Measurements from ENCODE around the gene TRIM47. TPM values are rescaled to one million over a fixed set of nuclear protein-coding genes. Genes with fewer than 3 reads are reported as not detected.

TRIM47 gene
- total and polyA plus RNA-seq, 2 of the 13 experiments (the other 11 are each of a cell fraction or from before 2014, with no cell fraction given): 33.5 to 82.0 TPM

DNA sequence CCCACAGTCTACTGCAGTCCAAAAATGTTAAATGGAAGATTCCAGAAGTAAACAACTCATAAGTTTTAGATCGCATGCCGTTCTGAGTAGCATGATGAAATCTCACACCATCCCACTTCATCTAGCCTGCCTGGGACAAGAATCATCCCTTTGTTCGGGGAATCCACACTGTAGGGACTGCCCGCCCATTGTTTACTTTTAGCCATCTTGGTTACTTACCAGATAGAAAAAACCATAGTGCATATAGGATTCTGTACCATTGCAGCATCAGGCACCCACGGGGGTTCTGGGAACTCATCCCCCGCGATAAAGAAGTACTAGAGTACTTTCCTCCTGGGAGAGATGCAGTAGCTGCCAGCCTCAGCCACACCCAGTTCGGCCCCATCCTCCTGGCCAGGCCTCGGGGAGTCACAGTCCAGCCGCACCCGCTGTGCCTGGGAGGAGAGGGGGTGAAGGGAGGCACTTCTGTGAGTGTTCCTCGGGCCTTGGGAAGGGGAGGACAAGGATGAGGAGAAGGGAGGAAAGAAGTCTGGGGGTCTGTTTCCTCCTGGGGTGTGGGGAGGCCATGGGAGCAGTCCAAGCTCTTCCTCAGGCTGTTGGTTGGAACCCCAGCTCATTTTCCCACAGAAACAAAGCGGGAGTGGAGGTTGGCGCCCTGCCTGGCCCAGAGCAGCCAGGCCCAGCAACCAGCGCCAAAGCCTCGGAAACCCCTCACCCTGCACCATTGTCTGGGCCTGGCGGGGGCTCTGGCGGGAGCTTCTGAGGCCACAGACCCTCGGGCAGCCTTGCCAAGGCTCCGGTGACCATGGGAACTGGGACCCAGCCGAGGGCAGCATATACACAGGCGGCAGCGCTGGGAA is 8.9 kb downstream of the TRIM47 start (continued):
- TF ChIP-seq ZBTB34 (CRISPR knock-in tag; IDR thresholded peaks at IDR 0.05): peak; percentile 99
- no peak for TF ChIP-seq ADNP (CRISPR knock-in tag; IDR thresholded peaks at IDR 0.05)
- TF ChIP-seq JUNB (CRISPR knock-in tag; IDR thresholded peaks at IDR 0.05; ENCODE audit: borderline replicate concordance): no peak
- TF ChIP-seq, protein P1, sequence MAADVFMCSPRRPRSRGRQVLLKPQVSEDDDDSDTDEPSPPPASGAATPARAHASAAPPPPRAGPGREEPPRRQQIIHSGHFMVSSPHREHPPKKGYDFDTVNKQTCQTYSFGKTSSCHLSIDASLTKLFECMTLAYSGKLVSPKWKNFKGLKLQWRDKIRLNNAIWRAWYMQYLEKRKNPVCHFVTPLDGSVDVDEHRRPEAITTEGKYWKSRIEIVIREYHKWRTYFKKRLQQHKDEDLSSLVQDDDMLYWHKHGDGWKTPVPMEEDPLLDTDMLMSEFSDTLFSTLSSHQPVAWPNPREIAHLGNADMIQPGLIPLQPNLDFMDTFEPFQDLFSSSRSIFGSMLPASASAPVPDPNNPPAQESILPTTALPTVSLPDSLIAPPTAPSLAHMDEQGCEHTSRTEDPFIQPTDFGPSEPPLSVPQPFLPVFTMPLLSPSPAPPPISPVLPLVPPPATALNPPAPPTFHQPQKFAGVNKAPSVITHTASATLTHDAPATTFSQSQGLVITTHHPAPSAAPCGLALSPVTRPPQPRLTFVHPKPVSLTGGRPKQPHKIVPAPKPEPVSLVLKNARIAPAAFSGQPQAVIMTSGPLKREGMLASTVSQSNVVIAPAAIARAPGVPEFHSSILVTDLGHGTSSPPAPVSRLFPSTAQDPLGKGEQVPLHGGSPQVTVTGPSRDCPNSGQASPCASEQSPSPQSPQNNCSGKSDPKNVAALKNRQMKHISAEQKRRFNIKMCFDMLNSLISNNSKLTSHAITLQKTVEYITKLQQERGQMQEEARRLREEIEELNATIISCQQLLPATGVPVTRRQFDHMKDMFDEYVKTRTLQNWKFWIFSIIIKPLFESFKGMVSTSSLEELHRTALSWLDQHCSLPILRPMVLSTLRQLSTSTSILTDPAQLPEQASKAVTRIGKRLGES (CRISPR knock-in tag; IDR thresholded peaks at IDR 0.05; ENCODE audit: borderline replicate concordance): no peak
- peak; percentile 91 for TF ChIP-seq AGO2 (optimal IDR thresholded peaks at IDR 0.05; ENCODE audit: low read depth, low read length)
- TF ChIP-seq IKZF1 (IDR thresholded peaks at IDR 0.05): no peak
- TF ChIP-seq ZNF468 (CRISPR knock-in tag; IDR thresholded peaks at IDR 0.05): no peak
- TF ChIP-seq ZNF432 (CRISPR knock-in tag; IDR thresholded peaks at IDR 0.05; ENCODE audit: borderline replicate concordance): no peak
- TF ChIP-seq MIER3 (CRISPR knock-in tag; IDR thresholded peaks at IDR 0.05; ENCODE audit: borderline replicate concordance): peak; percentile 82
- no peak for TF ChIP-seq ZNF747 (CRISPR knock-in tag; IDR thresholded peaks at IDR 0.05; ENCODE audit: borderline replicate concordance)
- no peak for TF ChIP-seq ZNF570 (CRISPR knock-in tag; IDR thresholded peaks at IDR 0.05; ENCODE audit: borderline replicate concordance)
- peak; percentile 57; the same call in 1 of the 2 replicates for TF ChIP-seq AHDC1 (CRISPR knock-in tag; IDR thresholded peaks at IDR 0.05; ENCODE audit: borderline replicate concordance)
- TF ChIP-seq MTF2 (CRISPR knock-in tag; IDR thresholded peaks at IDR 0.05; ENCODE audit: borderline replicate concordance): no peak
- no peak for TF ChIP-seq ZNF766 (CRISPR knock-in tag; IDR thresholded peaks at IDR 0.05; ENCODE audit: borderline replicate concordance)
- peak; percentile 70; the same call in 1 of the 2 replicates for TF ChIP-seq ZNF678 (CRISPR knock-in tag; IDR thresholded peaks at IDR 0.05)
- no peak for TF ChIP-seq DMTF1 (CRISPR knock-in tag; IDR thresholded peaks at IDR 0.05)

All from HepG2 (cell line).